Body of pancreas (tissue), 4 donors: ENCODE data around the gene ALOX12. TPM values are rescaled to one million over a fixed set of nuclear protein-coding genes. Genes with fewer than 3 reads are reported as not detected.
A peak's percentile ranks its signal among the peaks of the same experiment; 100 is the strongest.

Experiments used
- ATAC-seq: fragments of 150-250 bp; one replicate; pipeline ENCODE4 v1.9.1; 2016
- DNase-seq, 4 donors: peaks; one replicate each; pipeline ENCODE4 v3.0.0-alpha.2; 2019
- H3K27ac ChIP-seq, 4 donors: fragments of 200-600 bp; sonication (generic); 1 replicate in 3 of 4; 2 replicates in 1 of 4; pipeline versions ENCODE4 v1.5.1 to v1.6.1; 2016 to 2019; ENCODE audit warnings: mild to moderate bottlenecking in 1 of 4, mixed read lengths in 1 of 4, moderate library complexity in 1 of 4
- H3K27me3 ChIP-seq, 2 donors: fragments of 200-600 bp; sonication (generic); one replicate each; pipeline ENCODE4 v1.6.0; 2016; ENCODE audit warnings: mild to moderate bottlenecking in 1 of 2
- H3K36me3 ChIP-seq, 2 donors: fragments of 200-600 bp; sonication (generic); replicated peaks in 1 of 2; 2 replicates each; pipeline ENCODE4 v1.5.1; 2016; ENCODE audit warnings: low read depth in 2 of 2; ENCODE audit not compliant: insufficient read depth in 1 of 2
- H3K4me1 ChIP-seq: fragments of 200-600 bp; sonication (generic); one replicate; pipeline ENCODE4 v1.6.0; 2016
- H3K4me3 ChIP-seq, 2 donors: fragments of 200-600 bp; sonication (generic); 1 replicate in 1 of 2; 2 replicates in 1 of 2; pipeline ENCODE4 v1.5.1; 2016 to 2019
- H3K9me3 ChIP-seq, 3 donors: fragments of 200-600 bp; sonication (generic); 1 replicate in 2 of 3; 2 replicates in 1 of 3; pipeline ENCODE4 v1.5.1; 2016
- CTCF ChIP-seq, 7 experiments: fragments of 450-650 bp in 4 of 7; fragments of 200-600 bp in 3 of 7; sonication (generic) in 3 of 7; IDR thresholded peaks; one replicate each; pipeline ENCODE4 v1.5.1; 2016 to 2019; ENCODE audit warnings: antibody characterized with exemption in 7 of 7
- POLR2A ChIP-seq, 3 donors: fragments of 450-650 bp; IDR thresholded peaks; one replicate each; pipeline ENCODE4 v1.6.1; 2016; ENCODE audit warnings: antibody characterized with exemption in 3 of 3, mild to moderate bottlenecking in 2 of 3
- WGBS, 2 donors: methylation state at CpG; one replicate each; pipeline ENCODE4 v1.1.5; 2017; 5-methylcytosine and 5-hydroxymethylcytosine counted together
- intact Hi-C: fragments of 100-400 bp; cut with DNase I; formaldehyde crosslinking; loops from one replicate; pipeline ENCODE4 v1.15.1; 2023
- total RNA-seq, 2 donors: library from RNA; depleted of rRNA; stranded (reverse); fragments of >200 nt; gene quantifications; one replicate each; pipeline ENCODE4 v1.1.0, GENCODE V29; 2016

Gene ALOX12
- total RNA-seq, 2 donors from 2014 or later: not detected

- no peak for TF ChIP-seq CTCF (IDR thresholded peaks at IDR 0.05)
- no peak for TF ChIP-seq POLR2A (IDR thresholded peaks at IDR 0.05)
- no peak for DNase-seq
- H3K4me3 ChIP-seq: no peak overlapping the region
- no peaks in the 10 kb centered on the region for H3K9me3 ChIP-seq
- H3K4me1 ChIP-seq: peaks cover 39% of the 10 kb centered on the region
- WGBS, 2 donors: 82% methylated on average over 12 of the region's 12 CpGs
- intact Hi-C loops: no loop called here
- peak overlapping the region in 3 of 4 donors; percentile 6 to 79 (median 31) for H3K27ac ChIP-seq
- H3K27me3 ChIP-seq: no peaks in the 10 kb centered on the region
- ATAC-seq: no peak
- H3K36me3 ChIP-seq: no peaks in the 10 kb centered on the region
These were observed 22.0 kb downstream of the ALOX12 start for GRCh38 chr17:7017827-7018200.

GRCh38 chr17:7018331-7018964 is 22.6 kb downstream of the ALOX12 start:
- intact Hi-C loops: no loop called here
- no peak for TF ChIP-seq POLR2A (IDR thresholded peaks at IDR 0.05)
- no peak for TF ChIP-seq CTCF (IDR thresholded peaks at IDR 0.05)
- DNase-seq (peak in 2 of 4 donors; percentile 42 to 57), ATAC-seq (no peak)
- Histone ChIP-seq H3K4me1 (peaks cover 40% of the 10 kb centered on the region), H3K36me3 (no peaks in the 10 kb centered on the region), H3K27me3 (no peaks in the 10 kb centered on the region), H3K27ac (peak overlapping the region in 3 of 4 donors; percentile 31 to 79 (median 58)), H3K9me3 (no peaks in the 10 kb centered on the region), H3K4me3 (no peak overlapping the region)
- 72 to 78% methylated on average over 10 of the region's 10 CpGs for WGBS, 2 donors

- no peak for DNase-seq
- intact Hi-C loops: no loop called here
These were observed 23.5 kb downstream of the ALOX12 start for GRCh38 chr17:7019367-7019766.

GRCh38 chr17:7019839-7020519 is 24.1 kb downstream of the ALOX12 start:
- no peaks in the 10 kb centered on the region for H3K36me3 ChIP-seq
- ATAC-seq: peak; percentile 23
- H3K4me1 ChIP-seq: peaks cover 39% of the 10 kb centered on the region
- peak overlapping the region; percentile 63 to 83 (median 75) for H3K27ac ChIP-seq
- intact Hi-C loops: loop anchor here (10.0 kb wide), 1 partner anchor 175 kb away; no protein-coding TSS in a partner anchor
- H3K4me3 ChIP-seq: peak overlapping the region; percentile 6 to 18
- H3K27me3 ChIP-seq: no peaks in the 10 kb centered on the region
- peak in 1 of 3 donors; percentile 38 for TF ChIP-seq POLR2A (IDR thresholded peaks at IDR 0.05)
- TF ChIP-seq CTCF (IDR thresholded peaks at IDR 0.05): no peak
- DNase-seq: peak; percentile 71 to 75 (median 73)
- H3K9me3 ChIP-seq: no peaks in the 10 kb centered on the region
- WGBS, 2 donors: 7 to 16% methylated on average over 12 to 15 of the region's 16 CpGs

More at GRCh38 chr17:7019367-7019766, 23.5 kb downstream of the ALOX12 start:
- peaks cover 39% of the 10 kb centered on the region for H3K4me1 ChIP-seq
- H3K9me3 ChIP-seq: no peaks in the 10 kb centered on the region
- 37 to 52% methylated on average over 8 to 10 of the region's 10 CpGs for WGBS, 2 donors
- peak overlapping the region; percentile 63 to 83 (median 75) for H3K27ac ChIP-seq
- ATAC-seq: no peak
- H3K36me3 ChIP-seq: no peaks in the 10 kb centered on the region
- peak overlapping the region in 1 of 2 donors; percentile 6 for H3K4me3 ChIP-seq
- no peaks in the 10 kb centered on the region for H3K27me3 ChIP-seq
- TF ChIP-seq CTCF (IDR thresholded peaks at IDR 0.05) (no peak), POLR2A (IDR thresholded peaks at IDR 0.05) (no peak)
